K562 (cell line): Measurements from ENCODE around the gene SHISAL2A. TPM values are rescaled to one million over a fixed set of nuclear protein-coding genes. Genes with fewer than 3 reads are reported as not detected.

Experiments
- ATAC-seq: fragments of 200-7000 bp; cut with Tn5 transposase; 3 replicates; pipeline ENCODE4 v1.9.1; 2020; ENCODE audit warnings: moderate library complexity
- BruUV-seq: library from RNA; stranded (reverse); fragments of 400-500 nt; replicated peaks from 2 replicates; lab custom pipeline; 2021; lab: Mats Ljungman, UMichigan
- CTCF ChIA-PET: fragments of 300-600 bp; formaldehyde crosslinking; extraction: SDS; loops from one replicate; lab custom pipeline; 2021; ENCODE audit warnings: low intra/inter-chr PET ratio; lab: Yijun Ruan, JAX
- POLR2A ChIA-PET: fragments of 300-600, 350-650 bp; sonication (Branson Sonifier 250); formaldehyde crosslinking; extraction: SDS; loops from one replicate; lab custom pipeline; 2021; ENCODE audit warnings: antibody characterized with exemption, inconsistent platforms; lab: Yijun Ruan, JAX
- DNase-seq, 4 experiments: peaks; one replicate each; pipeline versions ENCODE4 v3.0.0 to v3.0.0-alpha.2; 2011 to 2018; ENCODE audit warnings: low spot score in 3 of 4, mixed read lengths in 3 of 4; ENCODE audit errors: extremely low read depth in 1 of 4
- FAIRE-seq: peaks from 2 replicates; lab custom pipeline; 2011; peaks lifted over from hg19 to GRCh38; lab: Jason Lieb, UNC
- H2AFZ ChIP-seq: 2 replicates; pipeline ENCODE4 v1.6.0; 2011; ENCODE audit warnings: low read depth, low read length, control low read depth, inconsistent platforms
- H3K27ac ChIP-seq: fragments of 200-600 bp; 3 replicates; pipeline ENCODE4 v1.8.0; 2011; ENCODE audit warnings: low read depth, mild to moderate bottlenecking, control low read depth, inconsistent platforms, low read length, moderate library complexity, mixed read lengths; ENCODE audit errors: extremely low read depth
- H3K27me3 ChIP-seq, 2 experiments: fragments of 300-600 bp in 1 of 2; 2 replicates in 1 of 2; 3 replicates in 1 of 2; pipeline versions ENCODE4 v1.6.0 to v1.8.0; 2011; ENCODE audit warnings: inconsistent platforms in 2 of 2, low read length in 2 of 2, mild to moderate bottlenecking in 1 of 2, mixed read lengths in 1 of 2, moderate library complexity in 1 of 2; ENCODE audit not compliant: control insufficient read depth in 2 of 2, insufficient read depth in 2 of 2
- H3K36me3 ChIP-seq: fragments of 300-600 bp; 3 replicates; pipeline ENCODE4 v1.8.0; 2011; ENCODE audit warnings: mild to moderate bottlenecking, low read length, inconsistent platforms; ENCODE audit not compliant: control insufficient read depth, insufficient read depth
- H3K4me1 ChIP-seq, 2 experiments: fragments of 200-600 bp in 1 of 2; replicated peaks in 1 of 2; 2 replicates in 1 of 2; 3 replicates in 1 of 2; pipeline versions ENCODE4 v1.5.1 to v1.8.0; 2011; ENCODE audit warnings: inconsistent platforms in 2 of 2, low read length in 2 of 2, mild to moderate bottlenecking in 1 of 2, mixed read lengths in 1 of 2, moderate library complexity in 1 of 2; ENCODE audit not compliant: control insufficient read depth in 2 of 2, insufficient read depth in 2 of 2
- H3K4me2 ChIP-seq: 2 replicates; pipeline ENCODE4 v1.6.1; 2011; ENCODE audit warnings: low read length, control low read depth, inconsistent platforms, mixed read lengths; ENCODE audit not compliant: insufficient read depth
- H3K4me3 ChIP-seq: fragments of 200-600 bp; sonication (generic), shearing (Covaris generic); 2 replicates; pipeline ENCODE4 v1.5.1; 2016; ENCODE audit warnings: control low read depth, inconsistent platforms
- H3K79me2 ChIP-seq: fragments of 200-600 bp; 3 replicates; pipeline ENCODE4 v1.8.0; 2011; ENCODE audit warnings: low read length, inconsistent platforms; ENCODE audit not compliant: control insufficient read depth, insufficient read depth
- H3K9ac ChIP-seq, 2 experiments: 2 replicates each; pipeline versions ENCODE4 v1.6.0 to v1.6.1; 2011; ENCODE audit warnings: low read depth in 2 of 2, low read length in 2 of 2, control low read depth in 1 of 2, inconsistent platforms in 1 of 2, mild to moderate bottlenecking in 1 of 2, mixed read lengths in 1 of 2; ENCODE audit not compliant: insufficient read depth in 1 of 2
- H3K9me1 ChIP-seq: one replicate; pipeline ENCODE4 v1.6.0; 2011; ENCODE audit warnings: inconsistent platforms, mild to moderate bottlenecking, low read length, moderate library complexity; ENCODE audit not compliant: control insufficient read depth, insufficient read depth
- H3K9me3 ChIP-seq: replicated peaks from 2 replicates; pipeline ENCODE4 v1.5.1; 2011; ENCODE audit warnings: low read depth, low read length, inconsistent platforms; ENCODE audit not compliant: control insufficient read depth, insufficient read depth
- H4K20me1 ChIP-seq: replicated peaks from 2 replicates; pipeline ENCODE4 v1.6.1; 2011; ENCODE audit warnings: low read length, inconsistent platforms, mixed read lengths; ENCODE audit not compliant: control insufficient read depth, insufficient read depth
- ARID1B ChIP-seq: fragments of 450-650 bp; IDR thresholded peaks from 2 replicates; pipeline ENCODE4 v1.6.1; 2016; ENCODE audit warnings: antibody characterized with exemption, mild to moderate bottlenecking, inconsistent platforms
- ATF6 ChIP-seq: sonication (generic); formaldehyde crosslinking; IDR thresholded peaks from 2 replicates; pipeline ENCODE4 v1.4.0; 2020; ENCODE audit warnings: mild to moderate bottlenecking, missing genetic modification reagents
- CC2D1A ChIP-seq: fragments of 450-650 bp; IDR thresholded peaks from 2 replicates; pipeline ENCODE4 v1.6.1; 2017; ENCODE audit warnings: mild to moderate bottlenecking
- KDM1A ChIP-seq, 2 experiments: fragments of 450-650 bp; IDR thresholded peaks; 2 replicates each; pipeline ENCODE4 v1.6.1; 2016; ENCODE audit warnings: mild to moderate bottlenecking in 2 of 2
- KDM4B ChIP-seq, 2 experiments: fragments of 450-650 bp in 1 of 2; sonication (generic) in 1 of 2; IDR thresholded peaks; 2 replicates each; pipeline ENCODE4 v1.6.1; 2016 to 2017; ENCODE audit warnings: borderline replicate concordance in 2 of 2, antibody characterized with exemption in 1 of 2, low read depth in 1 of 2, mild to moderate bottlenecking in 1 of 2
- MLLT1 ChIP-seq, 2 experiments: fragments of 450-650 bp; IDR thresholded peaks; 2 replicates each; pipeline ENCODE4 v1.6.1; 2016
- ZNF274 ChIP-seq: IDR thresholded peaks from 2 replicates; pipeline ENCODE4 v1.6.1; 2011; ENCODE audit warnings: low read depth, mild to moderate bottlenecking, low read length, moderate library complexity, borderline replicate concordance
- ZNF518B ChIP-seq: fragments of 250-450 bp; sonication (Bioruptor Pico); IDR thresholded peaks from 2 replicates; pipeline ENCODE4 v1.5.0; 2021; ENCODE audit warnings: mild to moderate bottlenecking, moderate library complexity
- ZNF695 ChIP-seq: fragments of 450-650 bp; formaldehyde crosslinking; IDR thresholded peaks from 2 replicates; pipeline ENCODE4 v1.4.0; 2020; ENCODE audit warnings: mild to moderate bottlenecking, moderate library complexity
- whole genome bisulfite sequencing: fragments of 100-300 bp; shearing (Covaris generic); methylation state at CpG from one replicate; pipeline ENCODE4 v1.1.6; 2016; ENCODE audit warnings: low coverage, mixed read lengths; ENCODE audit not compliant: insufficient coverage; ENCODE audit errors: missing lambda C conversion rate; 5-methylcytosine and 5-hydroxymethylcytosine counted together
- in situ Hi-C: fragments of 300-500 bp; cut with MboI; formaldehyde crosslinking; loops from 4 replicates; pipeline ENCODE4 v1.15.0; 2018; ENCODE audit warnings: inconsistent platforms, mixed read lengths
- intact Hi-C: fragments of 100-400 bp; cut with micrococcal nuclease; formaldehyde crosslinking; loops from 2 replicates; pipeline ENCODE4 v1.14.2; 2022
- polyA plus RNA-seq, 8 experiments: library from polyadenylated mRNA; depleted of rRNA in 4 of 8; stranded (reverse) in 5 of 8; unstranded in 3 of 8; fragments of >200 nt; fragmentation: Nextera tagmentation in 2 of 8; fragmentation: Illumina TruSeq in 1 of 8; extraction: Ambion mirVana in 2 of 8; extraction: Trizol in 1 of 8; gene quantifications; 2 replicates each; pipeline versions ENCODE4 v1.2.1 to v1.2.3, GENCODE V29; 2011 to 2014; ENCODE audit warnings: inconsistent platforms in 1 of 8, missing spikeins in 1 of 8
- total RNA-seq, 7 experiments: library from RNA; depleted of rRNA in 6 of 7; stranded (reverse); fragments of >200 nt in 6 of 7; fragmentation: Illumina TruSeq in 2 of 7; extraction: Trizol in 2 of 7; gene quantifications; 2 replicates each; pipeline versions ENCODE4 v1.2.1 to v1.2.3, GENCODE V29; 2011 to 2021; ENCODE audit warnings: low replicate concordance in 1 of 7
- TF ChIP-seq, protein P1 (sequence below): fragments of 250-450 bp; sonication (Bioruptor Pico); IDR thresholded peaks from 2 replicates; pipeline ENCODE4 v1.8.0; 2021; ENCODE audit warnings: moderate library complexity, mild to moderate bottlenecking, inconsistent platforms

The SHISAL2A gene
- total and polyA plus RNA-seq, 9 of the 15 experiments (the other 6 are each of a cell fraction or from before 2014, with no cell fraction given), result 0.11 TPM; not detected in 8

- Histone ChIP-seq H3K79me2 (no peaks in the 10 kb centered on the region), H3K9me3 (no peaks in the 10 kb centered on the region), H3K4me2 (no peak overlapping the region), H3K9me1 (no peaks in the 10 kb centered on the region), H3K36me3 (no peaks in the 10 kb centered on the region), H3K27ac (no peak overlapping the region), H3K4me3 (no peak overlapping the region), H3K27me3 (no peaks in the 10 kb centered on the region), H3K9ac (no peak overlapping the region), H4K20me1 (no peaks in the 10 kb centered on the region), H2AFZ (no peak overlapping the region), H3K4me1 (peaks cover 0 to 9% of the 10 kb centered on the region in 2 experiments; a peak in 3 of 5 replicates)
- FAIRE-seq (no peak), DNase-seq (no peak), ATAC-seq (no peak)
- in situ Hi-C loops, result no loop called here
- CTCF ChIA-PET, result no interaction called here
- TF ChIP-seq ZNF274, result no peak
- TF ChIP-seq, protein P1, sequence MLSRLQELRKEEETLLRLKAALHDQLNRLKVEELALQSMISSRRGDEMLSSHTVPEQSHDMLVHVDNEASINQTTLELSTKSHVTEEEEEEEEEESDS (CRISPR knock-in tag), result no peak
- TF ChIP-seq KDM4B (IDR thresholded peaks at IDR 0.05; ENCODE audit: borderline replicate concordance in 2 of 2, low read depth in 1 of 2), result no peak
- TF ChIP-seq ATF6 (CRISPR knock-in tag), result no peak
- no peak for TF ChIP-seq ZNF518B (CRISPR knock-in tag)
- no peak for TF ChIP-seq MLLT1 (IDR thresholded peaks at IDR 0.05)
- TF ChIP-seq ZNF695 (CRISPR knock-in tag), result no peak
- TF ChIP-seq ARID1B, result no peak
- TF ChIP-seq CC2D1A, result no peak
- no peak for TF ChIP-seq KDM1A (IDR thresholded peaks at IDR 0.05)
- POLR2A ChIA-PET, result interaction anchor here (0.6 kb wide), 1 partner anchor 526 kb away, joined by 3 read pairs; no protein-coding TSS in a partner anchor
- BruUV-seq, result no TSS peak
- WGBS, result 27% methylated on average over 4 of the region's 4 CpGs
- intact Hi-C loops, result no loop called here
These were observed 8.3 kb downstream of the SHISAL2A start for GRCh38 chr1:52641307-52641706.
